ENCODE data around the gene FZD8.

DNA sequence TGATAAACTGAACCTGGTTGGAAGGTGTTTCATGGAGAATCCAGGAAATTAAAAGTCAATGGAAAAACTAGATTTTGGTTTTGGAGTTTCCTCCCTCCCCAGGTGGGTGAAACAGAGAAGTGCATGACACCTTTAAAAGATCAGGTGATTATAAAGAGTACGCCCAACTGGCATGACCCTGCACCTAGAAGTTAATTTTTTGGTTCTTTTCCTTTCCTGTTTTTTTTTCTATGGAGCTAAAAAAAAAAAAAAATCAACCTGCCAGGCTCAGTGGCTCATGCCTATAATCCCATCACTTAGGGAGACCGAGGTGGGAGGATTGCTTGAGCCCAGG is 29.0 kb downstream of the FZD8 start:
- TF ChIP-seq, protein P1, sequence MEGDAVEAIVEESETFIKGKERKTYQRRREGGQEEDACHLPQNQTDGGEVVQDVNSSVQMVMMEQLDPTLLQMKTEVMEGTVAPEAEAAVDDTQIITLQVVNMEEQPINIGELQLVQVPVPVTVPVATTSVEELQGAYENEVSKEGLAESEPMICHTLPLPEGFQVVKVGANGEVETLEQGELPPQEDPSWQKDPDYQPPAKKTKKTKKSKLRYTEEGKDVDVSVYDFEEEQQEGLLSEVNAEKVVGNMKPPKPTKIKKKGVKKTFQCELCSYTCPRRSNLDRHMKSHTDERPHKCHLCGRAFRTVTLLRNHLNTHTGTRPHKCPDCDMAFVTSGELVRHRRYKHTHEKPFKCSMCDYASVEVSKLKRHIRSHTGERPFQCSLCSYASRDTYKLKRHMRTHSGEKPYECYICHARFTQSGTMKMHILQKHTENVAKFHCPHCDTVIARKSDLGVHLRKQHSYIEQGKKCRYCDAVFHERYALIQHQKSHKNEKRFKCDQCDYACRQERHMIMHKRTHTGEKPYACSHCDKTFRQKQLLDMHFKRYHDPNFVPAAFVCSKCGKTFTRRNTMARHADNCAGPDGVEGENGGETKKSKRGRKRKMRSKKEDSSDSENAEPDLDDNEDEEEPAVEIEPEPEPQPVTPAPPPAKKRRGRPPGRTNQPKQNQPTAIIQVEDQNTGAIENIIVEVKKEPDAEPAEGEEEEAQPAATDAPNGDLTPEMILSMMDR (IDR thresholded peaks at IDR 0.05): no peak
- TF ChIP-seq POLR2A (IDR thresholded peaks at IDR 0.05): no peak
